CD14-positive monocyte (primary cell): ENCODE data around the gene NLRX1. TPM values are rescaled to one million over a fixed set of nuclear protein-coding genes. Genes with fewer than 3 reads are reported as not detected.

ENCODE experiments used
- DNase-seq, 3 donors: peaks; one replicate each; pipeline ENCODE4 v3.0.0-alpha.2; 2011 to 2022
- H2AFZ ChIP-seq: 2 replicates; pipeline ENCODE4 v1.6.0; 2012; ENCODE audit warnings: mild to moderate bottlenecking, low read depth, low read length, inconsistent platforms; ENCODE audit not compliant: insufficient read depth, poor library complexity, severe bottlenecking
- H3K27ac ChIP-seq, 2 donors: 1 replicate in 1 of 2; 2 replicates in 1 of 2; pipeline ENCODE4 v1.5.1; 2012 to 2013; ENCODE audit warnings: low read length in 2 of 2, control low read depth in 1 of 2, inconsistent platforms in 1 of 2, low read depth in 1 of 2, mild to moderate bottlenecking in 1 of 2
- H3K27me3 ChIP-seq, 2 donors: one replicate each; pipeline versions ENCODE4 v1.6.0 to v1.6.1; 2011 to 2013; ENCODE audit warnings: low read length in 2 of 2; ENCODE audit not compliant: control insufficient read depth in 2 of 2, insufficient read depth in 2 of 2
- H3K36me3 ChIP-seq, 2 donors: replicated peaks in 1 of 2; 1 replicate in 1 of 2; 2 replicates in 1 of 2; pipeline versions ENCODE4 v1.5.1 to v1.6.1; 2012 to 2013; ENCODE audit warnings: low read length in 2 of 2, control low read depth in 1 of 2, inconsistent platforms in 1 of 2, mild to moderate bottlenecking in 1 of 2; ENCODE audit not compliant: insufficient read depth in 2 of 2, control insufficient read depth in 1 of 2
- H3K4me1 ChIP-seq, 2 donors: 1 replicate in 1 of 2; 2 replicates in 1 of 2; pipeline versions ENCODE4 v1.5.1 to v1.6.1; 2012 to 2013; ENCODE audit warnings: low read length in 2 of 2, control low read depth in 1 of 2, inconsistent platforms in 1 of 2, mild to moderate bottlenecking in 1 of 2, moderate library complexity in 1 of 2; ENCODE audit not compliant: insufficient read depth in 2 of 2, control insufficient read depth in 1 of 2
- H3K4me2 ChIP-seq: replicated peaks from 2 replicates; pipeline ENCODE3; 2012; ENCODE audit warnings: low read length, moderate library complexity, mild to moderate bottlenecking; ENCODE audit not compliant: poor library complexity, severe bottlenecking; ENCODE audit errors: extremely low read depth
- H3K4me3 ChIP-seq, 3 experiments: fragments of 200-600 bp in 1 of 3; sonication (generic) in 1 of 3; replicated peaks in 1 of 3; 1 replicate in 2 of 3; 2 replicates in 1 of 3; pipeline ENCODE4 v1.5.1; 2011 to 2013; ENCODE audit warnings: low read length in 3 of 3, mild to moderate bottlenecking in 3 of 3, control low read depth in 2 of 3, low read depth in 2 of 3, inconsistent platforms in 1 of 3, moderate library complexity in 1 of 3
- H3K79me2 ChIP-seq: 2 replicates; pipeline ENCODE4 v1.6.0; 2012; ENCODE audit warnings: mild to moderate bottlenecking, control low read depth, inconsistent platforms, low read length, moderate library complexity; ENCODE audit not compliant: insufficient read depth
- H3K9ac ChIP-seq: 2 replicates; pipeline ENCODE4 v1.6.0; 2017; ENCODE audit warnings: low read length, mild to moderate bottlenecking; ENCODE audit not compliant: insufficient read depth, poor library complexity, severe bottlenecking
- H3K9me3 ChIP-seq, 2 donors: replicated peaks in 1 of 2; 1 replicate in 1 of 2; 2 replicates in 1 of 2; pipeline versions ENCODE4 v1.5.1 to v1.6.1; 2012 to 2013; ENCODE audit warnings: low read length in 2 of 2, control low read depth in 1 of 2; ENCODE audit not compliant: control insufficient read depth in 1 of 2, insufficient read depth in 1 of 2
- H4K20me1 ChIP-seq: 2 replicates; pipeline ENCODE4 v1.6.0; 2012; ENCODE audit warnings: mild to moderate bottlenecking, low read length, control low read depth, moderate library complexity; ENCODE audit not compliant: insufficient read depth
- H3K27ac Mint-ChIP-seq, 7 donors: one replicate each; pipeline ENCODE4 v1.8.0; 2020; ENCODE audit warnings: mild to moderate bottlenecking in 7 of 7, mixed read lengths in 7 of 7, moderate library complexity in 6 of 7, inconsistent platforms in 2 of 7
- H3K27me3 Mint-ChIP-seq, 3 donors: one replicate each; pipeline ENCODE4 v1.8.0; 2021 to 2022; ENCODE audit warnings: low read depth in 3 of 3, mild to moderate bottlenecking in 3 of 3, mixed read lengths in 3 of 3, moderate library complexity in 3 of 3, inconsistent platforms in 1 of 3
- H3K36me3 Mint-ChIP-seq, 2 donors: one replicate each; pipeline ENCODE4 v1.8.0; 2020; ENCODE audit warnings: mixed read lengths in 2 of 2, inconsistent platforms in 1 of 2, mild to moderate bottlenecking in 1 of 2
- H3K4me1 Mint-ChIP-seq: one replicate; pipeline ENCODE4 v1.8.0; 2020; ENCODE audit warnings: mild to moderate bottlenecking, mixed read lengths
- H3K4me3 Mint-ChIP-seq, 2 donors: one replicate each; pipeline ENCODE4 v1.8.0; 2020; ENCODE audit warnings: mild to moderate bottlenecking in 2 of 2, mixed read lengths in 2 of 2, moderate library complexity in 1 of 2
- H3K9me3 Mint-ChIP-seq, 7 donors: one replicate each; pipeline ENCODE4 v1.8.0; 2020 to 2022; ENCODE audit warnings: mixed read lengths in 7 of 7, mild to moderate bottlenecking in 6 of 7, moderate library complexity in 6 of 7, inconsistent platforms in 2 of 7
- CTCF ChIP-seq: fragments of 200-600 bp; IDR thresholded peaks from one replicate; pipeline ENCODE4 v1.8.0; 2022; ENCODE audit warnings: antibody characterized with exemption, mild to moderate bottlenecking
- WGBS: methylation state at CpG from one replicate; pipeline ENCODE4 v1.1.5; 2013; ENCODE audit warnings: missing lambda C conversion rate; ENCODE audit not compliant: insufficient coverage; 5-methylcytosine and 5-hydroxymethylcytosine counted together
- intact Hi-C, 2 donors: fragments of 100-400 bp; cut with micrococcal nuclease; formaldehyde crosslinking; loops; one replicate each; pipeline versions ENCODE4 v1.15.0 to v1.15.1; 2023
- polyA plus RNA-seq, 3 donors: library from polyadenylated mRNA; depleted of rRNA in 1 of 3; unstranded in 2 of 3; stranded (reverse) in 1 of 3; fragments of 300-500 nt in 2 of 3; fragments of >200 nt in 1 of 3; fragmentation: Illumina TruSeq in 2 of 3; gene quantifications; 1 replicate in 2 of 3; 2 replicates in 1 of 3; pipeline ENCODE4 v1.2.3, GENCODE V29; 2012 to 2021

NLRX1 gene
- polyA plus RNA-seq, 3 donors: 13.7 to 15.5 (median 14.2) TPM

GRCh38 chr11:119175493-119176077 is 7.1 kb downstream of the NLRX1 start:
- H3K4me1 Mint-ChIP-seq: peaks cover 27% of the 10 kb centered on the region
- H3K27ac Mint-ChIP-seq: peak overlapping the region in 2 of 7 donors; percentile 4 to 69
- H3K27me3 Mint-ChIP-seq: no peaks in the 10 kb centered on the region
- Histone ChIP-seq H4K20me1 (peaks cover 4% of the 10 kb centered on the region), H3K4me1 (peaks cover 21 to 26% of the 10 kb centered on the region in 2 donors), H3K79me2 (no peaks in the 10 kb centered on the region), H3K36me3 (peaks cover 34 to 46% of the 10 kb centered on the region in 2 donors), H3K4me2 (no peak overlapping the region), H3K27me3 (no peaks in the 10 kb centered on the region), H3K9me3 (no peaks in the 10 kb centered on the region), H3K27ac (no peak overlapping the region), H3K4me3 (no peak overlapping the region), H3K9ac (no peak overlapping the region), H2AFZ (no peak overlapping the region)
- WGBS: no CpG with 5 or more reads among the region's 6 CpGs
- TF ChIP-seq CTCF: no peak
- intact Hi-C loops: no loop called here
- H3K36me3 Mint-ChIP-seq: peaks cover 42 to 64% of the 10 kb centered on the region in 2 donors
- no peak for DNase-seq
- no peaks in the 10 kb centered on the region for H3K9me3 Mint-ChIP-seq
- H3K4me3 Mint-ChIP-seq: no peak overlapping the region

- Histone ChIP-seq H3K4me3 (no peak overlapping the region), H3K79me2 (no peaks in the 10 kb centered on the region), H4K20me1 (no peaks in the 10 kb centered on the region), H3K4me2 (no peak overlapping the region), H3K9me3 (no peaks in the 10 kb centered on the region), H3K27me3 (no peaks in the 10 kb centered on the region), H2AFZ (no peak overlapping the region), H3K36me3 (peaks cover 38 to 57% of the 10 kb centered on the region in 2 donors), H3K27ac (peak overlapping the region in 1 of 2 donors; percentile 23), H3K4me1 (peaks cover 28 to 29% of the 10 kb centered on the region in 2 donors), H3K9ac (peak overlapping the region; percentile 15)
- Mint-ChIP-seq H3K36me3 (peaks cover 46 to 68% of the 10 kb centered on the region in 2 donors), H3K27ac (peak overlapping the region in 3 of 7 donors; percentile 2 to 61 (median 46)), H3K9me3 (no peaks in the 10 kb centered on the region), H3K4me1 (peaks cover 29% of the 10 kb centered on the region), H3K4me3 (no peak overlapping the region), H3K27me3 (peaks cover 0 to 3% (median 0%) of the 10 kb centered on the region in 3 donors)
- intact Hi-C loops: no loop called here
- 24% methylated on average over 2 of the region's 4 CpGs for WGBS
- TF ChIP-seq CTCF: no peak
- no peak for DNase-seq
Measured at GRCh38 chr11:119178166-119178680, 9.7 kb downstream of the NLRX1 start.
